ENCODE results near the gene TMEM198.

The TMEM198 gene

GRCh38 chr2:219563271-219563928 lies 19.6 kb downstream of the TMEM198 start:
- no peak for DNase-seq

DNA sequence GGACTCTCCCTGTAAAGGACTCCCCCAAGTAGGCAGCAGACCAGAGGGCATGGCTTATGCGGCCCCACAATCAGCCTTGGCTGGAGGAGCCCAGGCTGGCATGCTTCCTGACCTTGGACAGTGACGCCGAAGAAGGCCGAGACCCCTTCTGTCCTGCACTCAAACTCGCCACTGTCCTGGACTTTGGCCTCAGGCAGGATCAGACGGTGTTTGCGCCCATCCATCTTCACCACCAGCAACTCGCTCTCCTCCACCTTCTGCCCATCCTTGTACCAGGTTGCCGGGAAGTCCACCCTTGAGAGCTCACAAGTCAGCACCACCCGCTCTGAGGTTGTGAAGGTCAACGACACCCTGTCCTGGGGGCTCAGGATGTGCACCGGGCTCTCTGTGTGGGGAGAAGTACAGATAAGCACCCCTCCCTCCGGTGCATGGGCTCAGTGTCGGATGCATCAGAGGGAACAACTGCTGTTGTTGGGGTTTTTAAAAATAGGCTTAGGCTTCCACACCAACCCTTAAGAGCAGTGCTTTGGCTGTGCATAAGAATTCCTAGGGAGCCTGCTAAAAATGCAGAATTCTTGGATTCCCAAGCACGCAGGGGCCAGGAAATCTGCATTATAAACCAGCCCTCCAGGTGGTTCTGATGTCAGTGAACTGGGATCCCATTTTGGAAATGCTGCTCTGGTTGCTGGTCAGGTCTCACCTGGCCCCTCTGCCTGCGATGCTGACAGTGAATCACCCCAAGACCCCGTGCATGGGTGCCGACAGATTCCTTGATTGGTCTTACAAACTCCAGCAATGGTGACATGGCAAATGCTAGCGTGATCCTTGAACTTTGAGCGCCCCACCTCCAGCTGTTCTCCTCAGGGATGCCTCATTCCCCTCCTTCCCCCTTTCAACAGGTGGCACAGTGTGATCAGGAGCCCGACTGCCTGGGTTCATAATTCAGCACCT lies 21.6 kb downstream of the TMEM198 start:
- no peak for DNase-seq

GRCh38 chr2:219566640-219567039 lies 22.8 kb downstream of the TMEM198 start:
- no peak for DNase-seq

DNA sequence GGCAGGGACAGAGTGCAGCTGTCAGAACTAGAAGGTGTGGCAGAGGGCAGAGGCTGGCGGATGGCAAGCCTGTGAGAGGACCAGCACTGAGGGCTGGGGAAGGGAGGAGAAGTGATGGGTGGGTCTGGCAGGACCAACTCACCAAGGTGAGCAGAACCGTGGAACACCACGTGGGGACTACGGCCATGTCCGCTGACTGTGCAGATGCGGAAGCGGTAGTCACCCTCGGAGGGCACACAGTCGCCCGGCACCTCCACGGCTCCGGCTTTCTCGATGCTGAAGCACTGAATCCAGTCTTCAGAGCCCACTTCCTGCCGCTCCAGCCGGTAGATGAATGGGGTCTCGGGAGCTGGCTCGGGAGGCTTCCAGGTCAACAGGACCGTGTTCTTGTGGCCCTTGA lies 23.3 kb downstream of the TMEM198 start:
- no peak for DNase-seq

DNA sequence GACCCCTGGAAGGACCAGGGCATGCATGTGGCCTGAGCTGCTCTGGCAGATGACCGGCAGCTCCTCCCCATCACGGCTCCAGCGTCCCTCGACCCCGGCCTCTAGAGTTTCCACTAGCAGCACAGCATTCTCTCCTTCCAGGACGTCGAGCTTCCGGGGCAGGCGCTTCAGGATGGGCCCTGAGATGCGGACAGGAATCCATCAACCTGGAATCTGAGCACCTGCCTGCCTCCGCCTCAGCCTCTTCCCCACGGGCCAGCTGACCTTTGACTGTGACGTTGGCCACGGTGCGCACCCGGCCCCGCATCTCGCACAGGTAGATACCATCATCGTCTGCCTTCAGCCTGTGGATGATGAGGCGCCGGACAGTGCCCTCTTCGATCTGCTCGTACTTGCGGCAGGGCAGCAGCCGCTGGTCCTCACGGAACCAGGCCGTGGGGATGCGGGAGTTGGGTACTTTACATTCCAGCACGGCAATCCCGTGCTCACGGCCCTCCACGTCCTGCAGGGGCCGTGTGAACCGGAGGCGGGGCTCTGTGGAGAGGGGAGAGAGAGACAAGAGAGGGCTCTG lies 24.0 kb downstream of the TMEM198 start:
- DNase-seq, result no peak

GRCh38 chr2:219569041-219569440 lies 25.2 kb downstream of the TMEM198 start:
- DNase-seq, result no peak

DNA sequence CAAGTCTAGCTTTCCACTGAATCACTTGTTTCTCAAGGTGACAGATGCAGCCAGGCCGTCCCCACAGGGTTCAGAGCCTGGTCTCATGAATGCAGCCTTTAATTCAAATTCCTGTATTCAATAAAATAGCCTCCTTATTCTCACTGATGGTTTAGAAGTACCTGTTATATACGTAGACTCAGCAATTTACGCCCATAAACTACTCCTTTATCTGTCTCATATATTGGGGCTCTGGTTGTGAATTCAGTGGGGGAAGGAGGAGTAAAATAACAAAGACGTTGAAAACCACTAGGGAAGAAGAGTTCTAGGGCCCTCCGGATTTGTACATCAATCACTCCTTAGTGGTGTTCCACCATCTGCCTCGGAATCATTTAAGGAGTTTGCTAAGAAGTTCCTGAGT lies 25.8 kb downstream of the TMEM198 start:
- no peak for DNase-seq

DNA sequence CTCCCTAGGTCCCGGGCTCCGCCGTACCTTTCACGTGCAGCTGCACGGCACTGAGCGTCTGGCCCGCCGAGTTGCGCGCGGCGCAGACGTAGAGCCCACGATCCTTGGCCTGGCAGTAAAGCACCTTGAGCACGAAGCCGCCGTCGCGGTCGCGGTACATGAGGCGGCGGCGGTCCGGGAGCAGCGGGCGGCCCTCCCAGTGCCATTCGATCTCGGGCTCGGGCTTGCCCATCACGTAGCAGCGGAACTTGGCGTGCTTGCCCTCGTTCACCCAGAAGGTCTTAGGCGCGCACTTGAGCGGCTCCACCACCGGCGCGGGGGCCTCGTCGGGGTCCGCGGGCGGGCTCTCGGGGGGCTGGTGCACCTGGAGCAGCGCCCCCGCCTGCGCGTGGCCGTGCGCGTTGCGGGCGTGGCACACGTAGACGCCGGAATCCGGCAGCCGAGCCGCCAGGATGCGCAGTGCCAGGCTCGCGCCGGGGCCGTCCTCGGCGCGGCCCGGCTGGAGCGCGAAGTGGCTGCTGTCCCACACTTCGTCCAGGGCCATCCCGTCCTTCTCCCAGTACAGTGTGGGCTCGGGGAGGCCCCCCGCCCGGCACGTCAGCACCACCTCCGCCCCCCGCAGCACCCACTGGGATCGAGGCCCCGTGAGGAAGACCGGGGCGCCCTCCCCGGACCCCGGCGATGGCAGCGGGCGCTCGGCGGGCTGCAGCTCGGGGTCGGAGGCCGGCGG lies 26.5 kb downstream of the TMEM198 start:
- DNase-seq, result no peak

DNA sequence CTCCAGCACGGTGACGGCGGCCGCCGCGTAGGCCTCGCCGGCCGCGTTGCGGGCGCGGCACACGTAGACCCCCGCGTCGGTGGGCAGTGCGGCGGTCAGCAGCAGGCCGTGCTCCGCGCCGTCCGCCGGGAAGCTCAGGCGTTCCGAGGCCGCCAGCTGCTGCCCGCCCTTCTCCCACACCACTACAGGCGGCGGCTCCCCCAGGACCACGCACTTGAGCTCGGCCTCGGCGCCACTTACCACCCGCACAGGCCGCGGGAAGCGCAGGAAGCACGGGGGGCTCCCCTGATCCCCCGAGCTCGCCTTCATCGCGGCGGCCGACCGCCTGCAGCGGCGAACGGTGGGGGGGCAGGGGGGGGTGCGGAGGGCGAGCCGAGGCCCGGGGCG lies 27.1 kb downstream of the TMEM198 start:
- DNase-seq, result no peak

- DNase-seq, result peak; percentile 92
These were observed 27.7 kb downstream of the TMEM198 start, which contains the start of gene OBSL1 for GRCh38 chr2:219571311-219572236. TSS of gene OBSL1 (minus strand) at chr2:219571539. CDS start at chr2:219571232, 307 bp downstream.

GRCh38 chr2:219572237-219573001 lies 28.6 kb downstream of the TMEM198 start, which contains the start of gene INHA:
TSS of gene INHA (plus strand) at chr2:219572310. CDS start at chr2:219572375, 65 bp downstream.
- DNase-seq, result no peak

GRCh38 chr2:219573166-219573565 lies 29.3 kb downstream of the TMEM198 start:
- DNase-seq, result no peak

- no peak for DNase-seq
These were observed 30.9 kb downstream of the TMEM198 start for GRCh38 chr2:219574484-219575311.

GRCh38 chr2:219575566-219576504 lies 32.0 kb downstream of the TMEM198 start:
- DNase-seq, result no peak

DNA sequence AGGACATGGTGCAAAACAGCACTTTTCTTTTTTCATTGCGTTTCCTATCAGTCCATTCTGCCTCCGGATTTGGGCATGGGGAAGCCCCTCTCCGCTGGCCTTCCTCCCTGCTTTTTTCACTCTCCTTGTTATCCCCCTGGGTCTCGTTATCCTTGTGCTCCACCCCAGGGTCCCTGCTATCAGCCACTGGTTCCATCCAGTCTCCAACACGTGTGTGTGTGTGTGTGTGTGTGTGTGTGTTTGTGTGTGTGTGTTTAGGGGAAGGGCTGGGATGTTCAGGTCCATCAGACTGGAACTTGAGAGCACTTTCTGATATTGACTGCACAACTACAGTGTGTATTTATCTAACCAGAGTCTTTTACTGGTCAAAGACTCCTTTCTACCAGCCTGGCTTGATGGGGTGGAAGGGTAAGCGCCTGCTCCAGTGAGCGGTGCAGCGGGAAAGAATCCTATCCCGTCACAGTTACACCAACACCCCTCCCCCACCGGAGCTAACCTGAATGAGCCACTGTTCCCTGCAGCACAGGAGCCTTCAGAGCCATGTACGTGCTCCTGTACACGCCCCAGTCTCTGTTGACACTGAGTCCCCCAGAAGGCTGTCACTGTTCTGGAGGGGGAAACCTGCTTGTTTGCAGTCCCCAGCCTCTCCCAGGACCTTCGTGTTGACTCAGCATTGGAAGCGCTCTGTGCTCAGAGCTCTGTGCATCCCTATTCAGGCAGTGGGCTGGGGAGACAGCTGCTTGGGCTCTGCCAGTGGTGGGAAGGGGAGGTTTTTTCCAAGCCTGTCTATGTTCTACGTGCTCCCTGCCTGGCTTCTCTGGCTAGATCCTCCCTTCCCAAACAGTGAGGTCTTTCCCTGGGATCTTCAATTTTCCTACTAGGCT lies 32.9 kb downstream of the TMEM198 start:
- peak; percentile 82 for DNase-seq

- DNase-seq, result no peak
These were observed 35.2 kb downstream of the TMEM198 start for GRCh38 chr2:219578811-219579613.

- DNase-seq, result no peak
These were observed 37.5 kb downstream of the TMEM198 start for GRCh38 chr2:219581346-219581745.

Measured in left hindlimb (tissue), 1 donor.